Astrocyte (in vitro differentiated cells and primary cell): ENCODE results near the gene NHERF2.

Source experiments
- CTCF ChIP-seq: IDR thresholded peaks from 2 replicates; pipeline ENCODE4 v1.5.1; 2011; ENCODE audit warnings: low read depth, mild to moderate bottlenecking, inconsistent platforms, low read length, moderate library complexity; ENCODE audit not compliant: insufficient read depth
- EZH2 ChIP-seq: IDR thresholded peaks from 2 replicates; pipeline ENCODE4 v1.6.1; 2012; ENCODE audit warnings: mild to moderate bottlenecking, low read length, inconsistent platforms; ENCODE audit not compliant: insufficient read depth

- TF ChIP-seq CTCF (no peak), EZH2 (no peak)
Observed at GRCh38 chr16:2084895-2085625, 58.4 kb downstream of the NHERF2 start.
